OCI-LY7 (cell line): ENCODE measurements around the gene INKA2. TPM values are rescaled to one million over a fixed set of nuclear protein-coding genes. Genes with fewer than 3 reads are reported as not detected.

ENCODE experiments used
- BruUV-seq: library from RNA; stranded (reverse); fragments of 400-500 nt; replicated peaks from 2 replicates; lab custom pipeline; 2021; lab: Mats Ljungman, UMichigan
- CTCF ChIA-PET: fragments of 300-600 bp; sonication (Branson Sonifier 250); formaldehyde crosslinking; loops from one replicate; lab custom pipeline; 2022; ENCODE audit warnings: antibody characterized with exemption; ENCODE audit not compliant: unreplicated experiment; lab: Charles Lee
- POLR2A ChIA-PET: fragments of 300-600 bp; sonication (Branson Sonifier 250); formaldehyde crosslinking; loops from one replicate; lab custom pipeline; 2022; ENCODE audit warnings: antibody characterized with exemption; lab: Charles Lee
- DNase-seq: peaks from one replicate; pipeline ENCODE4 v3.0.0-alpha.2; 2015; ENCODE audit warnings: low spot score
- H2AFZ ChIP-seq: fragments of 200-600 bp; sonication (generic), shearing (Covaris generic); 2 replicates; pipeline ENCODE4 v1.6.1; 2014; ENCODE audit warnings: mild to moderate bottlenecking, antibody characterized with exemption, low read length, moderate library complexity
- H3K27ac ChIP-seq: fragments of 200-600 bp; sonication (generic); 2 replicates; pipeline ENCODE4 v1.5.1; 2014; ENCODE audit warnings: mixed run types, low read depth, mild to moderate bottlenecking, moderate library complexity, low read length, inconsistent platforms; ENCODE audit not compliant: poor library complexity, severe bottlenecking
- H3K36me3 ChIP-seq: fragments of 200-600 bp; sonication (generic); 2 replicates; pipeline ENCODE4 v1.6.1; 2014; ENCODE audit warnings: mild to moderate bottlenecking, antibody characterized with exemption, low read length, moderate library complexity, mixed read lengths; ENCODE audit not compliant: insufficient read depth
- H3K4me1 ChIP-seq: fragments of 200-600 bp; sonication (generic); 2 replicates; pipeline ENCODE4 v1.5.1; 2014; ENCODE audit warnings: mild to moderate bottlenecking, low read length; ENCODE audit not compliant: insufficient read depth, poor library complexity, severe bottlenecking
- H3K4me2 ChIP-seq: fragments of 200-600 bp; sonication (generic); 2 replicates; pipeline ENCODE4 v1.6.1; 2014; ENCODE audit warnings: mild to moderate bottlenecking, low read length
- H3K4me3 ChIP-seq: fragments of 200-600 bp; sonication (generic); 2 replicates; pipeline ENCODE4 v1.5.1; 2014; ENCODE audit warnings: mild to moderate bottlenecking, low read depth, low read length; ENCODE audit not compliant: poor library complexity, severe bottlenecking
- H3K79me2 ChIP-seq: fragments of 200-600 bp; sonication (generic); 2 replicates; pipeline ENCODE4 v1.6.1; 2016; ENCODE audit warnings: low read depth, mild to moderate bottlenecking, low read length, moderate library complexity, mixed read lengths; ENCODE audit not compliant: insufficient read depth
- H3K9me2 ChIP-seq: fragments of 200-600 bp; sonication (generic); 2 replicates; pipeline ENCODE4 v1.6.1; 2016; ENCODE audit warnings: mild to moderate bottlenecking, low read length, mixed read lengths; ENCODE audit not compliant: insufficient read depth
- H3K9me3 ChIP-seq: fragments of 200-600 bp; sonication (generic); 2 replicates; pipeline ENCODE4 v1.6.1; 2014; ENCODE audit warnings: mild to moderate bottlenecking, mixed run types, low read length, mixed read lengths
- H4K20me1 ChIP-seq: fragments of 200-600 bp; sonication (generic); 2 replicates; pipeline ENCODE4 v1.6.1; 2014; ENCODE audit warnings: mild to moderate bottlenecking, antibody characterized with exemption, low read length, moderate library complexity, mixed read lengths; ENCODE audit not compliant: insufficient read depth
- CTCF ChIP-seq: fragments of 200-600 bp; sonication (generic); conservative IDR thresholded peaks from 2 replicates; pipeline ENCODE4 v1.5.1; 2014; ENCODE audit warnings: mild to moderate bottlenecking, antibody characterized with exemption, low read length, moderate library complexity, mixed read lengths
- EZH2phosphoT487 ChIP-seq: fragments of 200-600 bp; sonication (generic); IDR thresholded peaks from 2 replicates; pipeline ENCODE4 v1.6.1; 2018; ENCODE audit warnings: low read depth, borderline replicate concordance, mild to moderate bottlenecking, mixed run types, antibody characterized with exemption, low read length, moderate library complexity, mixed read lengths
- intact Hi-C: fragments of 100-400 bp; cut with micrococcal nuclease; formaldehyde crosslinking; loops from one replicate; pipeline ENCODE4 v1.10.0; 2022; ENCODE audit not compliant: unreplicated experiment
- total RNA-seq, 2 experiments: library from RNA; depleted of rRNA in 1 of 2; stranded (reverse); fragments of >200 nt in 1 of 2; shearing (Covaris generic) in 1 of 2; gene quantifications; 2 replicates each; pipeline ENCODE4 v1.2.3, GENCODE V29; 2014 to 2022

The INKA2 gene
- total RNA-seq, 2 experiments from 2014 or later = 3.9 to 10.8 TPM

DNA sequence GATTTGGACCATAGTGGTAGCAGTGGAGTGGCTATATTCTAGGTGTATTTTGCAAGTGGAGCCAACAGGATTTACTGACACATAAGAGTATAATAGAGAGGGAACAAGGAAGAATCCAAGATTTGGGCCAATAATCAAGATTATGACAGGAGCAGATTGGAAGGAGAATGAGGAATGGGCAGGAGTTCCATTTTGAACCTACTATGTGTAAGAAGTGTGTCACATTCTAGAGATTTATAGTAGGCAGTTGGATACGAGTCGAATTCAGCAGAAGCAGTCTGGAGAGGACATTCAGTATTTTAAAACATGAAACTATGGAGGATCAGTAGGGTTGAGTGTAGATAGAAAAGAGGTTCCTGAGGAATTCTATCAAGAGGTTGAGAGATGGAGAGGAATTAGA is 21.7 kb downstream of the INKA2 start:
- no peaks in the 10 kb centered on the region for H3K79me2 ChIP-seq
- no peaks in the 10 kb centered on the region for H3K4me1 ChIP-seq
- no peaks in the 10 kb centered on the region for H3K9me2 ChIP-seq
- BruUV-seq = no TSS peak
- no peaks in the 10 kb centered on the region for H4K20me1 ChIP-seq
- ChIA-PET CTCF (no interaction called here), POLR2A (interaction anchor here (0.6 to 1.0 kb wide), 3 partner anchors 17 to 127 kb away, joined by 3 read pairs; no protein-coding TSS in a partner anchor)
- H3K4me3 ChIP-seq = no peak overlapping the region
- H3K36me3 ChIP-seq = peaks cover 26% of the 10 kb centered on the region; the same call in 1 of the 2 replicates
- no peak overlapping the region for H3K4me2 ChIP-seq
- no peaks in the 10 kb centered on the region for H3K9me3 ChIP-seq
- intact Hi-C loops = loop anchor here (2.0 kb wide), 2 partner anchors 37 to 51 kb away; partner anchors contain the start of gene DDX20
- no peak for DNase-seq
- H2AFZ ChIP-seq = no peak overlapping the region
- no peak overlapping the region for H3K27ac ChIP-seq
- TF ChIP-seq CTCF (no peak), EZH2phosphoT487 (no peak)

DNA sequence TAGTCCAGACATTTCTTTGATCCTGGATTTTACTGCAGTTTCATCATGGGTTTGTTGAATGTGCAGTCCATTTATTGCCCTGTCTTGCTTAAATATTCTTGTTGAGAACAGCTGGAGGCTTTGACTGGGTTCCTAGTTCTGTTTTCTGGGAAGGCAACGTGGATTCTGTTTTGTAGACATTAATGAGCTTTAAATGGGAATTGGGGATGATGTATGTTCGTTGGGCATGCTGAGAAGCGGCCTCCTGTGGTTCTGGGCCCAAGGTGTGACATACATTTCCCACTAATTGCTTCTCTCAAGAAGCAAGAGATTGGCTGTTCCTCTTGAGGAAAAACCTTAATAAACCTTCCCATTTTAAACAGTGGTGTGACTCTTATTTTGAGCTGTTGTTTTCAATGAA is 22.9 kb downstream of the INKA2 start:
- H4K20me1 ChIP-seq = no peaks in the 10 kb centered on the region
- H2AFZ ChIP-seq = no peak overlapping the region
- no peaks in the 10 kb centered on the region for H3K9me2 ChIP-seq
- intact Hi-C loops = loop anchor here (2.0 kb wide), 2 partner anchors 38 to 52 kb away; partner anchors contain the start of gene DDX20
- BruUV-seq = no TSS peak
- peaks cover 37% of the 10 kb centered on the region; the same call in 1 of the 2 replicates for H3K36me3 ChIP-seq
- ChIA-PET POLR2A (interaction anchor here (0.6 to 1.4 kb wide), 5 partner anchors 18 to 269 kb away, joined by 3 to 7 read pairs (median 3); no protein-coding TSS in a partner anchor), CTCF (interaction anchor here (0.9 kb wide), 1 partner anchor 209 kb away, joined by 4 read pairs; no protein-coding TSS in a partner anchor)
- TF ChIP-seq CTCF (no peak), EZH2phosphoT487 (no peak)
- H3K9me3 ChIP-seq = no peaks in the 10 kb centered on the region
- H3K4me2 ChIP-seq = no peak overlapping the region
- no peaks in the 10 kb centered on the region for H3K4me1 ChIP-seq
- H3K4me3 ChIP-seq = no peak overlapping the region
- H3K79me2 ChIP-seq = no peaks in the 10 kb centered on the region
- no peak overlapping the region for H3K27ac ChIP-seq
- no peak for DNase-seq

DNA sequence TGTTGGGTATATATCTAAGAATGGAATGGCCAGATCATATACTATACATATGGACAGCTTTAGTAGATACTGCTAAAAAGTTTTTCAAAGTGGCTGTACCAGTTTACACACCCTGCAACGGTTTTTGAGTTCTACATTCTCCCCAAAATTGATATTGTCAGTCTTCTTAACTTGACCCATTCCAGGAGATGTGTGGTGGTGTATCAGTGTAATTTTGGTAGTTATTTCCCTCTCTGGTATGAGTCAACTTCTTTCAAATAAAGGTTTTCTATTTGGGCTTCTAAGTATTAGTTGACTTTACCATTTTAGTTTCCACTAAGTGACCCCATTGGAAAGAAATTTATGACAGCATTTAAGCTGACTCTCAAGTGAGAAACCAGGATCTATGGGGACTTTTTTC is 29.2 kb downstream of the INKA2 start:
- no peaks in the 10 kb centered on the region for H3K79me2 ChIP-seq
- H3K9me2 ChIP-seq = no peaks in the 10 kb centered on the region
- no peak for DNase-seq
- no peak overlapping the region for H3K4me3 ChIP-seq
- peaks cover 73% of the 10 kb centered on the region for H3K36me3 ChIP-seq
- no peak overlapping the region for H3K27ac ChIP-seq
- ChIA-PET CTCF (no interaction called here), POLR2A (no interaction called here)
- no peaks in the 10 kb centered on the region for H3K4me1 ChIP-seq
- no peak overlapping the region for H2AFZ ChIP-seq
- no peak overlapping the region for H3K4me2 ChIP-seq
- H4K20me1 ChIP-seq = no peaks in the 10 kb centered on the region
- intact Hi-C loops = loop anchor here (2.0 to 5.0 kb wide), 2 partner anchors 201 to 228 kb away; no protein-coding TSS in a partner anchor
- BruUV-seq = no TSS peak
- no peaks in the 10 kb centered on the region for H3K9me3 ChIP-seq
- no peak for TF ChIP-seq EZH2phosphoT487
- no peak for TF ChIP-seq CTCF
